H9 (cell line): ENCODE results near the gene GRK1. TPM values are rescaled to one million over a fixed set of nuclear protein-coding genes. Genes with fewer than 3 reads are reported as not detected.

Experiments used
- DNase-seq: peaks from one replicate; pipeline ENCODE4 v3.0.0-alpha.2; 2017
- H2AFZ ChIP-seq: one replicate; pipeline ENCODE4 v1.6.1; 2013; ENCODE audit warnings: mild to moderate bottlenecking, low read length, control low read depth, moderate library complexity
- H2AK5ac ChIP-seq: 2 replicates; pipeline ENCODE4 v1.6.1; 2013; ENCODE audit warnings: low read length, control low read depth, mixed read lengths; ENCODE audit not compliant: insufficient read length
- H2BK120ac ChIP-seq: one replicate; pipeline ENCODE4 v1.6.1; 2013; ENCODE audit warnings: low read depth, mild to moderate bottlenecking, low read length, control low read depth, inconsistent platforms; ENCODE audit not compliant: poor library complexity, severe bottlenecking
- H2BK12ac ChIP-seq: 2 replicates; pipeline ENCODE4 v1.6.1; 2013; ENCODE audit warnings: low read length, control low read depth, mixed read lengths, low read depth; ENCODE audit not compliant: insufficient read length
- H2BK15ac ChIP-seq: 2 replicates; pipeline ENCODE4 v1.6.1; 2013; ENCODE audit warnings: low read depth, low read length, control low read depth
- H2BK20ac ChIP-seq: one replicate; pipeline ENCODE4 v1.6.1; 2013; ENCODE audit warnings: low read depth, mild to moderate bottlenecking, low read length, control low read depth, inconsistent platforms; ENCODE audit not compliant: poor library complexity, severe bottlenecking
- H2BK5ac ChIP-seq: 2 replicates; pipeline ENCODE4 v1.6.1; 2013; ENCODE audit warnings: low read length, control low read depth, mixed read lengths; ENCODE audit not compliant: insufficient read length
- H3K14ac ChIP-seq: 2 replicates; pipeline ENCODE4 v1.6.1; 2013; ENCODE audit warnings: low read length, control low read depth; ENCODE audit not compliant: insufficient read depth
- H3K18ac ChIP-seq: 2 replicates; pipeline ENCODE4 v1.6.1; 2013; ENCODE audit warnings: low read depth, mild to moderate bottlenecking, mixed read lengths, low read length, control low read depth; ENCODE audit not compliant: insufficient read length
- H3K23ac ChIP-seq: 2 replicates; pipeline ENCODE4 v1.6.1; 2013; ENCODE audit warnings: low read length, control low read depth, mixed read lengths, low read depth; ENCODE audit not compliant: insufficient read length
- H3K23me2 ChIP-seq: 2 replicates; pipeline ENCODE4 v1.6.1; 2013; ENCODE audit warnings: low read depth, mild to moderate bottlenecking, mixed read lengths, low read length, control low read depth; ENCODE audit not compliant: insufficient read length, poor library complexity, severe bottlenecking
- H3K27ac ChIP-seq: 2 replicates; pipeline ENCODE4 v1.5.1; 2013; ENCODE audit warnings: low read length, control low read depth, mixed read lengths, low read depth; ENCODE audit not compliant: insufficient read length
- H3K27me3 ChIP-seq: 2 replicates; pipeline ENCODE4 v1.6.1; 2013; ENCODE audit warnings: low read length, control low read depth, inconsistent platforms; ENCODE audit not compliant: insufficient read depth
- H3K4ac ChIP-seq: 2 replicates; pipeline ENCODE4 v1.6.1; 2013; ENCODE audit warnings: low read depth, mild to moderate bottlenecking, control low read depth, inconsistent platforms, low read length, moderate library complexity
- H3K4me1 ChIP-seq: 2 replicates; pipeline ENCODE4 v1.6.1; 2013; ENCODE audit warnings: low read length, control low read depth, inconsistent platforms; ENCODE audit not compliant: insufficient read depth
- H3K4me2 ChIP-seq: 2 replicates; pipeline ENCODE4 v1.6.1; 2013; ENCODE audit warnings: low read length, control low read depth, mixed read lengths; ENCODE audit not compliant: insufficient read length, insufficient read depth
- H3K56ac ChIP-seq: 2 replicates; pipeline ENCODE4 v1.6.1; 2013; ENCODE audit warnings: low read depth, mild to moderate bottlenecking, mixed read lengths, low read length, control low read depth; ENCODE audit not compliant: insufficient read length
- H3K79me1 ChIP-seq: 2 replicates; pipeline ENCODE4 v1.6.1; 2013; ENCODE audit warnings: low read depth, mild to moderate bottlenecking, moderate library complexity, low read length, control low read depth, inconsistent platforms; ENCODE audit not compliant: insufficient read depth, poor library complexity, severe bottlenecking
- H3K79me2 ChIP-seq: 2 replicates; pipeline ENCODE4 v1.6.1; 2013; ENCODE audit warnings: low read length, control low read depth, inconsistent platforms; ENCODE audit not compliant: insufficient read depth
- H3K9ac ChIP-seq: 2 replicates; pipeline ENCODE4 v1.6.1; 2013; ENCODE audit warnings: low read length, control low read depth, mixed read lengths; ENCODE audit not compliant: insufficient read length; ENCODE audit errors: extremely low read depth
- H3K9me3 ChIP-seq: one replicate; pipeline ENCODE4 v1.6.1; 2013; ENCODE audit warnings: low read depth, low read length, inconsistent platforms; ENCODE audit not compliant: control insufficient read depth
- H3T11ph ChIP-seq: one replicate; pipeline ENCODE4 v1.6.1; 2013; ENCODE audit warnings: mild to moderate bottlenecking, low read length, control low read depth, inconsistent platforms
- H4K20me1 ChIP-seq: one replicate; pipeline ENCODE4 v1.6.1; 2013; ENCODE audit not compliant: control insufficient read depth, insufficient read length, insufficient read depth
- H4K5ac ChIP-seq: 2 replicates; pipeline ENCODE4 v1.6.1; 2013; ENCODE audit warnings: low read depth, mild to moderate bottlenecking, mixed read lengths, low read length, control low read depth; ENCODE audit not compliant: insufficient read length
- H4K8ac ChIP-seq: replicated peaks from 2 replicates; pipeline ENCODE4 v1.6.1; 2013; ENCODE audit warnings: low read length, control low read depth, mixed read lengths, low read depth; ENCODE audit not compliant: insufficient read length
- H4K91ac ChIP-seq: 2 replicates; pipeline ENCODE4 v1.6.1; 2013; ENCODE audit warnings: low read depth, mild to moderate bottlenecking, moderate library complexity, mixed read lengths, low read length, control low read depth; ENCODE audit not compliant: insufficient read length
- H3K27ac Mint-ChIP-seq, 3 experiments: 2 replicates in 2 of 3; 3 replicates in 1 of 3; pipeline ENCODE4 v1.8.0; 2020 to 2021; ENCODE audit warnings: mixed read lengths in 3 of 3, mild to moderate bottlenecking in 1 of 3, moderate library complexity in 1 of 3
- H3K27me3 Mint-ChIP-seq: 2 replicates; pipeline ENCODE4 v1.8.0; 2021; ENCODE audit warnings: low read depth, mild to moderate bottlenecking, moderate library complexity, mixed read lengths
- H3K36me3 Mint-ChIP-seq, 3 experiments: 2 replicates in 2 of 3; 3 replicates in 1 of 3; pipeline ENCODE4 v1.8.0; 2020 to 2021; ENCODE audit warnings: low read depth in 3 of 3, mixed read lengths in 3 of 3; ENCODE audit not compliant: insufficient read depth in 1 of 3
- H3K4me1 Mint-ChIP-seq, 2 experiments: 2 replicates each; pipeline ENCODE4 v1.8.0; 2020; ENCODE audit warnings: mixed read lengths in 2 of 2
- H3K4me3 Mint-ChIP-seq, 2 experiments: 2 replicates in 1 of 2; 3 replicates in 1 of 2; pipeline ENCODE4 v1.8.0; 2020 to 2021; ENCODE audit warnings: mild to moderate bottlenecking in 2 of 2, mixed read lengths in 2 of 2, moderate library complexity in 1 of 2
- H3K9me3 Mint-ChIP-seq, 2 experiments: 2 replicates in 1 of 2; 3 replicates in 1 of 2; pipeline ENCODE4 v1.8.0; 2020; ENCODE audit warnings: mild to moderate bottlenecking in 2 of 2, mixed read lengths in 2 of 2, moderate library complexity in 1 of 2
- WGBS: extraction: QIAGEN DNeasy Blood & Tissue Kit; methylation state at CpG from one replicate; pipeline ENCODE4 v1.1.7; 2013; ENCODE audit warnings: missing lambda C conversion rate, low lambda C conversion rate, mixed read lengths; ENCODE audit not compliant: insufficient read length; ENCODE audit errors: extremely low coverage; 5-methylcytosine and 5-hydroxymethylcytosine counted together
- total RNA-seq: library from RNA; stranded (reverse); gene quantifications from 2 replicates; pipeline ENCODE4 v1.2.1, GENCODE V29; 2021
- TF ChIP-seq, protein P1 (sequence below): fragments of 200-600 bp; sonication (generic); conservative IDR thresholded peaks from 3 replicates; pipeline ENCODE4 v1.8.0; 2021; ENCODE audit warnings: antibody characterized with exemption, mild to moderate bottlenecking

The GRK1 gene
- total RNA-seq, 1 experiment from 2014 or later, result 0.31 TPM

DNA sequence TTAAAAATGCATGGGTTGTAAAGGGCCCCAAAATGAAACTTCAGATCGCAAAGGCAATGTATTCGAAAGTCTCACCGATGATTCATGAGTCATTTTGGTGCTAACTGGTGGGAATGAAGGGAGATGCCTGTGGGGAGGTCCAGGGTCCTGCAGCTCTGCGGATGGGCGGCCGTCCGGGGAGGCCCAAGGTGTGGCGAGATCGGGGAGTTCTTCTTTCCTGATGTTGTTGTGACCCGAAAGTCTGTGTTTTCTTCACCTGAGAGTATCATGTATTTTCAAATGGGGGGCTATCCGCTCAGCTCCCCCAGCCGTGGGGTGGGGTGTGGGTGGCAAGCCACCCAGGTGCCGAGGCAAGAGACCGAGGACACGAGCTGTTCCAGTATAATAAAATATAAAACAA lies 46.0 kb upstream of the GRK1 start:
- H4K20me1 ChIP-seq, result no peaks in the 10 kb centered on the region
- no peaks in the 10 kb centered on the region for H3K79me1 ChIP-seq
- H4K91ac ChIP-seq, result no peak overlapping the region
- no peak overlapping the region for H4K8ac ChIP-seq
- no peak overlapping the region for H3K14ac ChIP-seq
- no peaks in the 10 kb centered on the region for H3K27me3 ChIP-seq
- no peak overlapping the region for H3T11ph ChIP-seq
- no peak for DNase-seq
- H3K9ac ChIP-seq, result no peak overlapping the region
- H3K4me3 Mint-ChIP-seq, result no peak overlapping the region
- H3K23me2 ChIP-seq, result no peaks in the 10 kb centered on the region
- H2AFZ ChIP-seq, result no peak overlapping the region
- H3K27ac Mint-ChIP-seq, result peak overlapping the region in 1 of 3 experiments; percentile 46; a peak in 1 of 7 replicates
- H3K56ac ChIP-seq, result no peak overlapping the region
- no peak overlapping the region for H2BK5ac ChIP-seq
- H3K4me2 ChIP-seq, result no peak overlapping the region
- H3K79me2 ChIP-seq, result no peaks in the 10 kb centered on the region
- no peak overlapping the region for H2BK12ac ChIP-seq
- H3K23ac ChIP-seq, result no peak overlapping the region
- H3K18ac ChIP-seq, result no peak overlapping the region
- H2BK20ac ChIP-seq, result no peak overlapping the region
- peaks cover 4% of the 10 kb centered on the region; the same call in 1 of the 2 replicates for H3K4me1 ChIP-seq
- TF ChIP-seq, protein P1, sequence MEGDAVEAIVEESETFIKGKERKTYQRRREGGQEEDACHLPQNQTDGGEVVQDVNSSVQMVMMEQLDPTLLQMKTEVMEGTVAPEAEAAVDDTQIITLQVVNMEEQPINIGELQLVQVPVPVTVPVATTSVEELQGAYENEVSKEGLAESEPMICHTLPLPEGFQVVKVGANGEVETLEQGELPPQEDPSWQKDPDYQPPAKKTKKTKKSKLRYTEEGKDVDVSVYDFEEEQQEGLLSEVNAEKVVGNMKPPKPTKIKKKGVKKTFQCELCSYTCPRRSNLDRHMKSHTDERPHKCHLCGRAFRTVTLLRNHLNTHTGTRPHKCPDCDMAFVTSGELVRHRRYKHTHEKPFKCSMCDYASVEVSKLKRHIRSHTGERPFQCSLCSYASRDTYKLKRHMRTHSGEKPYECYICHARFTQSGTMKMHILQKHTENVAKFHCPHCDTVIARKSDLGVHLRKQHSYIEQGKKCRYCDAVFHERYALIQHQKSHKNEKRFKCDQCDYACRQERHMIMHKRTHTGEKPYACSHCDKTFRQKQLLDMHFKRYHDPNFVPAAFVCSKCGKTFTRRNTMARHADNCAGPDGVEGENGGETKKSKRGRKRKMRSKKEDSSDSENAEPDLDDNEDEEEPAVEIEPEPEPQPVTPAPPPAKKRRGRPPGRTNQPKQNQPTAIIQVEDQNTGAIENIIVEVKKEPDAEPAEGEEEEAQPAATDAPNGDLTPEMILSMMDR, result no peak
- no peak overlapping the region for H3K4ac ChIP-seq
- no peak overlapping the region for H4K5ac ChIP-seq
- peaks cover 1% of the 10 kb centered on the region; the same call in 1 of the 2 replicates for H3K27me3 Mint-ChIP-seq
- no peak overlapping the region for H2BK15ac ChIP-seq
- H2BK120ac ChIP-seq, result no peak overlapping the region
- H2AK5ac ChIP-seq, result no peak overlapping the region
- H3K9me3 Mint-ChIP-seq, result peaks cover 13 to 18% of the 10 kb centered on the region in 2 experiments
- no peak overlapping the region for H3K27ac ChIP-seq
- H3K36me3 Mint-ChIP-seq, result peaks cover 48 to 65% (median 60%) of the 10 kb centered on the region in 3 experiments
- WGBS, result no CpG with 5 or more reads among the region's 15 CpGs
- peaks cover 22 to 25% of the 10 kb centered on the region in 2 experiments for H3K4me1 Mint-ChIP-seq
- no peaks in the 10 kb centered on the region for H3K9me3 ChIP-seq
